NCI-H524 treated with DMSO at 0.1 percent for 48 hours (cell line): ENCODE results near the gene NPLOC4.

Experiments
- DNase-seq: peaks from one replicate; lab custom pipeline; 2025; lab: John Stamatoyannopoulos, UW

Gene NPLOC4

DNA sequence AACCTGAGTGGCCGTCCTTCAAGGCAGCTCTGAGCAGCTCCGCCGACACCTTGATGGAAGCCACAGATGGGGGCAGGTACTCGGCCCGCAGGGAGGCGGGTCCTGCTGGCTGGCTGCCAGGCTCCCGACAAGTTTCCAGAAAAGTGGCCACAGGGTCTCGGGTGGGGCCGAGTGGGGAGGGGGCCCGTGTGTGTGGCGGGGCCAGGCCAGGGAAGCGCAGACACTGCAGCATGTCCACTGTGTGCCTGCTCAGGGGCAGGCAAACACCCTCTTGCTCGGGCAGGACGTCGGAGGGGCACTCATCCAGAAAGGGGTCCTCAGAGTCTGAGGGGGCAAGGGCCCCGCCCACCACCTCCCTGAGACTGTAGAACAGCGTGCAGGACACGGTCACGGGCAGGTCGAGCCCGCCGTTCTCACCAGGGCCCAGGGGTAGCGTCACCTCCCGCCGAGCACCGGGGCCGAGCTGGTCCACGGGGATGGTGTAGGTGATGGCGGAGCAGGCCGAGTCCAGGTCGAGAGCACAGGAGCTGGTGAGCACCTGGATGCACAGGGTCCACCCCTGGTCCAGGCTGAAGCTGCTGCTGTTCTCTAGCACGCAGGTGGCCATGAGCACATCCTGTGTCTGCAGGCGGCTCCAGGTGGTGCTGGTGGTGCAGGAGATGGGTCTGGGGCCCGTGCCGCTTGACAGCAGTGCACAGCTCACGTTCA is 89.9 kb downstream of the NPLOC4 start:
- DNase-seq: no peak

DNA sequence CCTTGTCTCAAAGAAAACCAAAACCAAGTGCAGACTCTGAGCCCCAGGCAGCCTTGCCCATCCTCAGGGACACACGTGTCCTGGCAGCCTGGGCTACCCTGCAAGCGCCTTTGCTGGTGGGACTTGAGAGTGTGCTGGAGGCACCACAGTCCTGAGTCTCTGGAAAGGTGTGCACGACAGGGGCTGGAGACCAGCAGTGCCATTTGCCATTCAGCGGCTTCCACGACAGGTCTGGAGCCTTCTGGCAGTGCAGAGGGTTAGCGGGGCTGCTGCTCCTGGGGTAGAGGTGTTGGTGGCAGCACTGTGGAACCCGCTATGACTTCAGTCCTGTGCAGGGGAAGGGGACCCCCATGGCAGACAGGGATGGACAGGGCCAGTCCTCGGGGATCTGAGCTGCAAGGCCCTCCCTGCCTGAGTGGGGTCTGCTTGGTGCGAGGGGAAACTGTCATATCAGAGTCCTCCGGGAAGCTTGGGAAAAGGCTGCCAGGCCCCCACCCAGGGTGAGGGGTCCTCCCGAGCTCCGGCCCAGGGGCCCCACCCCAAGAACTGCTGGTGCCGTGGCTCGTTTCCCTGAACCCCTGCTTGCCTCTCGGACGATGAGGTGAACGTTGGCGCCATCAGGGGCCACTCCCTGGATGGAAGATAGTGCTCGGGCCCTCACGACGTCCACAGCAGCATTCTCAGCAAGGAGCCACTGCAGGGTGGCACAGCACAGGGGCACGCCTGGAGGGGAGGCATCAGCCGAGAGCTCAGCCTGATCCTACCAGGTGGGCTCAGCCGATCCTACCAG is 91.6 kb downstream of the NPLOC4 start:
- DNase-seq: no peak

DNA sequence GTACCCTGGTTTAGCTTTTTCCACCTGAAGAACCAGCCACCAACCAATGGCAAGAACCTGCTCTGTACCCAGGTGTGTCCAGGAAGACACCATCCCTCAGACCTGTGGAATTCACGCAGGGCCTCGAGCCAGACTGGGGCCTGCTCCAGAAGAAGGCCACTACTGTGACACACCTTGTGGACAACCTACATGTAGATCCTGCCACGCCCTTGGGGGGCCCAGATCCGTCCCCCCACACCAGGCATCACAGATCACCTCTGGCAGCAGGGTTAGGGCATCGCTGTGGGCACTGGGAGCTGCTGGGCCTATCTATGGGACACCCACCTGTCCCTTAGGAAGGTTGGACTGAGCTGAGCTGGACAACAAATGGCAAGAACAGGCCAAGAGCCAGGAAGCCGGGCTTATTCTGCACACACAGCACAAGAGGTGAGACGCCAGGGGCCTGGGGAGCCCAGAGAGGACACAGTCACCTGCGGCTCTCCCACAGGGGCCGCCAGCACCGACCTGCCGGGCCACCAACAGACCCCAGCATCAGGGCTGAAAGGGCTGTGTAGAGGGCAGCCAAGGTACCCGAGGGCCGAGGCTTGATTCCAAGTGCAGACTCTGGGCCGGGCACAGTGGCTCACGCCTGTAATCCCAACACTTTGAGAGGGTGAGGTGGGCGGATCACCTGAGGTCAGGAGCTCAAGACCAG is 92.5 kb downstream of the NPLOC4 start:
- DNase-seq: no peak

DNA sequence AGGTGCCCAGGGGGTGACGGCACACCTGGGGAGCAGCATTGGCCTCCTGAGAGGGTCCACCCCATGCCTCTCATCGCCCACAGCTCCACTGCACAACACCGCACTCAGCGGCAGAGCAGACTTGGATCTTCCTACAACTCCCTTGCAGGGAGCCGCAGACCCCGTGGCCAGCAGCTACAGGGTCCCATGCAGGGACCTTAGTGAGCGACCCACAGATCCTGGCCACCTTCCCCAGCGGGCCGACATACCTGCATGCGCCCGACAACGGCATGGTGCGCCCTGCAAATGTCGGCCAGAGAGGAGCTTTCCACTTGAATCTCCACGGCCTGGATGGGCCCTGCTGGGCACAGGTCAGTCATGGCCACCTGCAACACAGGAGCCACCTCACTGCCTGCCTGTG is 93.2 kb downstream of the NPLOC4 start:
- no peak for DNase-seq

DNA sequence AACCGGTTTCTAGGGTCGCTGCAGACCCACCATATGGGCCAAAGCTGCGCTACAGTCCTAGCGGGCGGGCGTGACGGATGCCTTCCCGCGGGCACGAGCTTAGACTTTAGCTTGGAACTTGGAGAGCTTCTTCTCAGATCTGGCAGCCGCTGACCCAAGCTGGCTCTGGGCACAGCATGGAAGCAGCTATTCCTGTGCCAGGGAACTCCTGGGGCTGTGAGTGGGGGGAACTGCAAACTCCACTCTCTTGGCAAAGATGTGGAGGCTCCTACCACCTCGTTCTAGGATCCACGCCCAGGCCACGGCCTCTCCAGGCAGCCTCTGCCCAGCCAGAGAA is 93.6 kb downstream of the NPLOC4 start:
- DNase-seq: no peak

DNA sequence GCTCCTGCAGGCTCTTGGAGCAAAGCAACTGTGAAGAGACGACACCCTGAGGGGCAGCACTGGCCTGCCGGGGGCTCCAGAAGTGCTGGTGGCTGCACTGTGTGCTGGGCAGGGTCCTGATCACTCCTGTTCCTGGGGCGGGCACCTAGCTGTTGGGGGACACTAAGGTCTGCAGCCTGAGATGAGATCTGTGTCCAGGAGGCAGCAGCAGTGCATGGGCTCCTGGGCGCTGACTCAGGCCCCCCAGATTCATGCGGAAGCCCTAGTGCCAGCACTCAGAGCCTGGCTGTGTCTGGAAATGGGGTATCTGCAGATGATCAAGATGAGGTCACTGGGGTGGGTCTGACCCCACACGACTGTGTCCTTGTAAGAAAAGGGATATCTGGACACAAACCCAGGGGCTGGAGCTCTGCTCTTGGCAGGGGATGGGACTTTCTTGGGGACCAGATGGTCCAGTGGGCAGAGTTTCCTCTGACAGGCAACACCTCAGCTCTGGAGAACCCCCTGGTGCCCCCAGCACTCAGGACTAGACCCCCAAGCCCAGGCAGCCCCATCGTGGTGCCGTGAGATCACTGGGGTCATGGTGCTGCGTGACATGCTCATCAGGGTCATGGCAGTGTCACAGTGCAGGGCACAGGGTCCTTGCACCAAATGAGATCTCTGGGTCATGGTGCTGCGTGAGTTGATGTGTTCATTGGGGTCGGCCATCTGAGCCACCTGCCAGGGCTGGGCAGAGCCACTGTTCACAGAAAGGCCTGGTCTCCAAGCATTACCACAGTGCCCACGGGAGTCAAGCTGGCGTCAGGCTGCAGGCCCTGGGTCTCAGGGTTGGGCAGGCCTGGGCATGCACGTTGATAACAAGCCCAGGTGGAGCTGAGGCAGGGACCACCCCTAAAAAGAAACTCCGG is 94.2 kb downstream of the NPLOC4 start:
- no peak for DNase-seq

DNA sequence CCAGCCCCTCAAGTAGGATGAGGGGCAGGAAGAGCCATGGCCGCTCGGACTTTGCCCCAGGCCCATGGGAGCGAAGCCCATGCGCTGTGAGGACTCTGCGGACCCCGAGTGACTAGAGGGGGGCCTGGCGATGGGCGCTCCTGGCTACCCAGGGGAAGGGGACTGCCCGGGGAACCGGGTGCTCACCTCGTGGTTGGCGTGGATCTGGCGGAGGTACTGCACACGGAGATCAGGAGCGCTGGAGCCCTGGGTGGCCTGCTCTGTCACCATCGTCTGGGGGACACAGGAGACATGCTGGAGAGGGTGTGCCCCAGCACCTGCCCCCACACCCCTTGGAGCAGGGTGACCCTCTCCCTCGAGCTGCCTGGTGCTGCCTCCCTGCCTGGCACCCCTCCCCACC is 95.8 kb downstream of the NPLOC4 start:
- no peak for DNase-seq

DNA sequence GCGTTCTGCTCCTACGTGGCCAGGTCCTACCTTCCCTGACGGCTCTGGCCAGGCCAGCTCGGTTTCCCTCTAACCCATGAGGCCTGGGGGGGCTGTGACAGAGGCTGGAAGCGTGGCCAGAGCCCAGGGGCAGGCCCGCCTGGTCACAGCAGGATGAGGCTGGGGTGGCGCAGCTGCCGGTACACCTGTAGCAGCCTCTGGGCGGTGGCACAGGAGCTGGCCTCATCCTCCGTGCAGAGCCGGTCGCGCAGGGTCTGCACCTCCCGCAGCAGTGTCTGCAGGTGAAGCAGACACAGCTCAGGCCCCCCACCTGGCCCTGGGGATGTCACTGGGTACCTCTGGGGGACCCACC is 96.3 kb downstream of the NPLOC4 start:
- no peak for DNase-seq

DNA sequence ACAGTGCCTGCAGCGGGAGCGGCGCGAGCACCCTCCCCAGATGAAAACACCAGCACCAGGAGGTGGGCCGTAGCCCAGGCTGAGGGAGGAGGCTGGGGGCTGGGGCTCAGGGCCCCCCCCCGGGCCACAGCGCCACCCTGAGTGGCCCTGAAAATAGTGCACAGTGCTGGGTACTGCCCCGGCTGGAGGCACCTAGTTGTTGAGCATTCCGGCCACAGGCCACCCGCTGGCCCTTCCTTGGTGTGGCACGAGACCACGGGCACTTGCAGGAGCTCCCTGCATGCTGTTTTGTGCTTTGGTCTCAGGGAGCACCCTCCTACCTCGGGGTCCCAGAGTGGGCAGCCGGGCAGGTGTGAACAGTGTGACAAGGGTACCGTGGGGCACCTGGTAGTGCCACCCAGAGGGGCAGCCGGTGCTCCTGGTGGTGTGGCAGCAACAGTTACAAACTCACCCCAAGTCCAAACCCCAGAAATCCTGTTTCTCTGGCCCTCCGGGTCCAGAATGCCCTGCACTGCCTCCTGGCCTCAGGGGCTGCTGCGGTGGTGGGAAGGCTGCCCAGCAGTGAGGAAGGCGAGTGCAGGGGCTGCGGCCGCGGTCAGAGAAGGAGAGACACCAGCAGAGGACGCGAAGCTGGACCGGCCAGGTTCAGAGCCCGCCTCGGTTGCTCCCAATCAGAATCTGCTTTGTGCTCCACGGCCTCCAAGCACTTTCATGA is 96.8 kb downstream of the NPLOC4 start:
- no peak for DNase-seq

DNA sequence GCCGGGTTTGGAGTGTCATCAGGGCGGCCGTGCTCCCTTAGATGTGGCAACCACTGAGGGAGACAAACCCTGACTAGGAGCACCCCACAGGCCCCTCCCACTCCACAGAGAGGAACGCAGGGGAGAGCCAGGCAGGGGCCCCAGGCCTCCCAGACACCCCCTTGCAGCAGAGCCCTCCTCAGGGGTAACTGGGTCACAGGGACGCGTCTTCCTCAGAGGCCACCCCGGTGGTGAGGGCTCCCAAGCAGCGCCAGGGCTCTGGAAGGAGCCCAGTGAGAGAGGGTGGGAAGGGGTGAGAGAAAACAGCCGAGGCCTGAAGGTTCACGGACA is 97.4 kb downstream of the NPLOC4 start:
- no peak for DNase-seq

DNA sequence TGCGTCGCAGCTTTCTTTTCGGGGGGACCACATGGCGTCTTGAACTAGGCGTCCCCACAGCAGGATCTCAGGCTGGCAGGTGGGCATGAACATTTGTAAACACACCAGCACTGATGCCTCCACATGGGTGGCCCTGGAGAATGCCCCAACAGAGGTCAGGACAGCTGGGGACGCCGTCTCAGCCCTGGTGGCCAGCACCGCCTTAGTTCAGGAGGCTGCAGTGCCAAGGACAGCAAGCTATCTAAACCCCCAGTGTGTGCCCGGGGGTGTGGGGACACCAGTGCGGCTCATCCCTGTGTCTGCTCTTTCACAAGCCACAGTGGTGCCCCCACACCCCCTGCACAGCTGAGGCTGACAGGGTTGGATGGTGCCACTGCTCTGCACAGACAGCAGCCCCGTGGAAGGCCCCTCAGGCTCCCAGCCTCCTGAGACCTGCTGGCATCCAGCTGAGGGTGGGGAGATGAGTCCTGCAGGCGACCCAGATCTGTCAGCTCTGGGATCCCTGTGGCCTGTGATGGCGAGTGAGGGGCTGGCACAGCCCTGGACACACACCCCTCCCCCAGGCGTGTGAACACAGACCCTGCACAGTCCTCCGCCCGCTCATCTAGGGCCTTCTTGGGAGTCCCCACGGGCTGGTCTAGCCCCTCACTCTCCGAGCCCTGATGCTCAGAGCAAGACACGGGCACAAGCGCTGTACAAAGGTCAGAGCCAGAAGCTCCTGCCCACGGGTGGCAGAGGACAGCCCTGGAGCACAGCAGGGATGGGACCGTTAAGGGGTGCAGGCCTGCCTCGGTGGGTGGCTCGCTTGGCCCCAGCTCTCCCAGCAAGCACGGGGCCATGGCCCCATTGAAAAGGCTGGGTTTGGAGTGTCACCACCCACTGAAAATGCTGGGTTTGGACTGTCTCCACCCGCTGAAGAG is 98.0 kb downstream of the NPLOC4 start:
- no peak for DNase-seq

DNA sequence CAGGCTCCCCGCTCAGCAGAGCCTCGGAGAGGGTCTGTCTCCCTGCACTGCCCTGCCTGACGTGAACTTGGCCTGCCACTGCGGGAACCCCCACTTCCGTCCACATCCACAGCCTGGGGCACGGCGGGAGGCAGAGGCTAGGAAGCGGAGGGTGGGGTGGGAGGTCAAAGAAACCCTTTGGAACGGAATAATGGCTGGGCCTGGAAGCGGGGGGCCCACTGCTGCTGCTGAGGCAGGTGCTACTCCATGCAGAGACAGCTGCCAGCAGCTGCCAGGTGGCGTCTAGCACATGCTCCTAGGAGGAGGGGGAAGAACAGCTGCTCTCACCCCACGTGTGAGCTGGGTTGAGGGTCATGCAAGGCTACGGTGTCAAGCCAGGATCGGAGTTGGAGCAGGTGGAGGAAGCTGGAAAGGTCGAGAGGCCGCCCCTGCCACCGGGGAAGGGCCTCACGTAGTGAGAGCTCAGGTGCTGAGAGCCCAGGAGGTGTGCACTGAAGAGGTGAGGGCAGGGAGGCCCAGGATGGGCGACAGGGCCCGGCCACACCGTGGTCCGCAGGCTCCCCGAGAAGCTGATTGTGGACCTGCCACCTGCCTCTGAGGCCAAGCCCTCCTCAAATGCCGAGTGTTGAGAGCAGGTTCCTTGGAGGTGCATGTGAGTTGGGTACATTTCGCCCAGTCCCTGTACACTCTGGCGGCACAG is 98.9 kb downstream of the NPLOC4 start:
- DNase-seq: peak; percentile 93

DNA sequence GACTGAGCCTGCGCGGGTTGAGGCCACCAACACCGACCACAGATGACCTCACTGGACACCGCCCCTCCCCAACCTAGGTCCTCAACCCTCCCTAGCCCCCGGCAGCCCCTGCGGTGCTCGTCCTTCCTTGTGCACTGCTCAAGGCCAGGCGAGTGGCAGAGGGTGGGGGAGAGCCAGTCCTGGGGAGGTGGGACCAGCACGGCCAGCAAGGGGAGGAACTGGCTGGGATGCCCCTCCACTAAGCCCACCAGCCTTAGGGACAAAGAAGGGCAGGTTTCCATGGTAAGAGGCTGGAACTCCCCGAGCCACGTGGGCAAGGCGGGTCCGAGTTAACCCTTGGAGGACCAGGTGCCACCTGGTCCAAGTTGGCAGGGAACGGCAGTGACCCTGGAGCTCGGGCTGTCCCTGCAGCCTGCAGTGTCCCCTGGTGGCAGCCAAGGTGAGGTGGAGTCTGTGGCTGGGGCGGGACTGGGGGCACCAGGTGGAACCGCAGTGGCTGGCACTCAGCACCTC is 99.5 kb downstream of the NPLOC4 start:
- peak; percentile 79 for DNase-seq

DNA sequence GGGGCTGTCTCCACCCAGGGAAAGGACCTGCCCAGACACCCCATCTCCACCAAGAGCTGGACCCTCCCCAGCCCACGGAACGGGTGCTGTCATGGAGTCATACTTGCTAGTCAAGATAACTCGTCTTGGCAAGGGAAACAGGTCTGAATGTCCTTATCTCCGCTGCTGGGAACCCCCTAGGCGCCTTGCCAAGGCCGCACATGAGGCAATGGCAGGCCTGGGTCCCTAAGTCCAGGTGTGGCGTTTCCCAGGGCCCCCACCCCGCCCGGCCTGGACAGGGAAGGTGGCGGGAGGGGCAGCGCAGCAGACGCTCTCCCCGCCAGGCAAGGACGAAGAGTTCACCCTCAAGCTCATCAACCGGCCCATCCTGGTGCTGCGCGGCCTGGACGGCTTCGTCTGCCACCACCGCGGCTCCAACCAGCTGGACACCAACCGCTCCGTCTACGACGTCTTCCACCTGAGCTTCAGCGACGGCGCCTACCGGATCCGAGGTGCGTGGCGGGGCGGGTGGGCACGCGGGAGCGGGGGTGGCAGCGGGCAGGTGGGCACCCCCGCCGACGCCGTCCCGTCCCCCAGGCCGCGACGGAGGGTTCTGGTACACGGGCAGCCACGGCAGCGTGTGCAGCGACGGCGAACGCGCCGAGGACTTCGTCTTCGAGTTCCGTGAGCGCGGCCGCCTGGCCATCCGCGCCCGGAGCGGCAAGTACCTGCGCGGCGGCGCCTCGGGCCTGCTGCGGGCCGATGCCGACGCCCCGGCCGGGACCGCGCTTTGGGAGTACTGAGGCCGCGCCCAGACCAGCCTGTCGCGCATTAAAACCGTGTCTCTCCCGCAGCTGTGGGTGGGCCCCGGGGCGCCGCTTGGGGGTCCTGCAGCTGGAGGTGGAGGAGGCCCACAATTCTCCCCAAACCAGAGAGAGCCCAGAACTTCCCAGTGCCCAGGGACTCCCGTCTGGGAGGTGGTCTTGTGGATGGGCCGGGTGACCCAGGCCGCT is 100.3 kb downstream of the NPLOC4 start:
- DNase-seq: no peak

DNA sequence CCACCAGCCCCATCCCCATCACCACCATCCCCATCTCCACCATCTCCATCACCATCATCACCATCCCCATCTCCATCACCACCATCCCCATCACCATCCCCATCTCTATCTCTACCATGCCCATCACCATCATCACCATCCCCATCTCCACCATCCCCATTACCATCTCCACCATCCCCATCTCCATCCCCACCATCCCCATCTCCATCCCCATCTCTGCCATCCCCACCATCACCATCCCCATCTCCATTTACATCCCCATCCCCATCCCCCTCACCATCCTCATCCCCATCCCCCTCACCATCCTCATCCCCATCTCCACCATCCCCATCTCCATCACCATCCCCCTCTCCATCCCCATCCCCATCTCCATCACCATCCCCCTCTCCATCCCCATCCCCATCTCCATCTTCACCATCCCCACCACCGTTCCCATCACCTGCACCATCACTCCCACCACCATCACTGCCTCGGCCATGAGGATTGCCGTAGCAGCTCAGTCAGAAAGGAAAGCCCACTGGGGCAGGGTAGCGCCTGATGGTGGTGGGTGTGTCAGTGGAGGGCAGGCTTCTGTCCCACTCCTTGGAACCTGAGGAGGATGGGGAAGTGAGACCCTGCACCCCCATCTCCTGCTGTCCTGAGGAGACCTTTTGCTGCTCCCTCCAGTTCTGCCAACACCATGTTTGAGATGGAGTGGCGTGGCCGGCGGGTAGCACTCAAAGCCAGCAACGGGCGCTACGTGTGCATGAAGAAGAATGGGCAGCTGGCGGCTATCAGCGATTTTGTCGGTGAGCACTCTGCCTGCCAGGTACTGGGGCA is 101.2 kb downstream of the NPLOC4 start:
- DNase-seq: no peak

DNA sequence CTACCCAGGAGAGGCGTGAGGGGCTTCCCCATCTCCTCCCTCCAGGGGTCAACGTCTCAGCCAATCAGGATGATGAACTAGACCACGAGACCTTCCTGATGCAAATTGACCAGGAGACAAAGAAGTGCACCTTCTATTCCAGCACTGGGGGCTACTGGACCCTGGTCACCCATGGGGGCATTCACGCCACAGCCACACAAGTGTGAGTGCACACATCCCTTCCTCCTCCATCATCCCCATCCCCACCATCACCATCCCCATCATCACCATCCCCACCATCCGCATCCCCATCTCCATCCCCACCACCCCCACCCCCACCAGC is 101.9 kb downstream of the NPLOC4 start:
- DNase-seq: no peak

DNA sequence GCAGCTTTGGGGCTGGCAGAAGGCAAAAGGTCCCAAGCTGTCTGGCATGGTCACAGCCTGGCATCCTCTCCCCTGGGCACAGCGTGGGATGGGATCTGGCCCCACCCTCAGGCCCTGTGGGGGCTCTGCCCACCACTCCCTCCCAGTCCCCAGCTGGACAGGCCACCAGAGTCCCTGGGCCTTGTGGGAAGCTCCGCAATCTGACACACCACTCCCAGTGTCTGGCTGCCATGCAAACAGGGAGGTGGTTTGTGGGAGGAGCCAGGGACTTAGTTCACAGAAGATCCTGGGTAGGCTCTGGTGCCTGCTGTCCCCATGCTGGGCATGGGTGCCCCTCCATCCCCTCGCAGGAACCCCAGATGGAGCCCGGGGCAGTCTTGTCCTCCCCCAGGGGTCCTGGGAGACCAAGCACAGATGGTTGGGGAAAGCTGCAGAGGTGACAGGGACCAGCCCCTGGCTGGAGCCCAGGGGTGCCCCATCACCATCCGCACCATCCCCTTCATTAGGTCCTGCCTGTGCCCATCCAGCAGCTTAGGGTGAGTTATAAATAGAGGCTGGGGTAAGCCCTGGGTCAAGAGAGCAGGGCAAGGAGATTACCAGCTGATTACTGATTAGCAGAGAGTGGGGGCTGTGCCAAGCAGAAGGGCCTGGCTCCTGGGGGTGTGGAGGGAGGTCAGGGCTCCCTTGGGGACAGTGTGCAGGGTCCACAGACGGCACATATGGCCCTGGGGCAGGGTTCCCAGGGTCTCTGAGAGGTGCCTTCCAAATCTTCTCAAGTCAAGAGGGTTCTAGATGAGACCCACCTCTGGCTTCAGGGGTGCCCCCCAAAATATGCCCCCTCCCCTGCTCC is 102.5 kb downstream of the NPLOC4 start:
- DNase-seq: no peak
